NB4 (cell line): ENCODE data around the gene DHPS.
A peak's percentile ranks its signal among the peaks of the same experiment; 100 is the strongest.

Experiments used
- MYC ChIP-seq: IDR thresholded peaks from 2 replicates; pipeline ENCODE4 v1.6.1; 2011; ENCODE audit warnings: low read depth, low read length
- POLR2A ChIP-seq: IDR thresholded peaks from 2 replicates; pipeline ENCODE4 v1.6.1; 2011; ENCODE audit warnings: mild to moderate bottlenecking; ENCODE audit not compliant: insufficient read length; ENCODE audit errors: extremely low read depth

DNA sequence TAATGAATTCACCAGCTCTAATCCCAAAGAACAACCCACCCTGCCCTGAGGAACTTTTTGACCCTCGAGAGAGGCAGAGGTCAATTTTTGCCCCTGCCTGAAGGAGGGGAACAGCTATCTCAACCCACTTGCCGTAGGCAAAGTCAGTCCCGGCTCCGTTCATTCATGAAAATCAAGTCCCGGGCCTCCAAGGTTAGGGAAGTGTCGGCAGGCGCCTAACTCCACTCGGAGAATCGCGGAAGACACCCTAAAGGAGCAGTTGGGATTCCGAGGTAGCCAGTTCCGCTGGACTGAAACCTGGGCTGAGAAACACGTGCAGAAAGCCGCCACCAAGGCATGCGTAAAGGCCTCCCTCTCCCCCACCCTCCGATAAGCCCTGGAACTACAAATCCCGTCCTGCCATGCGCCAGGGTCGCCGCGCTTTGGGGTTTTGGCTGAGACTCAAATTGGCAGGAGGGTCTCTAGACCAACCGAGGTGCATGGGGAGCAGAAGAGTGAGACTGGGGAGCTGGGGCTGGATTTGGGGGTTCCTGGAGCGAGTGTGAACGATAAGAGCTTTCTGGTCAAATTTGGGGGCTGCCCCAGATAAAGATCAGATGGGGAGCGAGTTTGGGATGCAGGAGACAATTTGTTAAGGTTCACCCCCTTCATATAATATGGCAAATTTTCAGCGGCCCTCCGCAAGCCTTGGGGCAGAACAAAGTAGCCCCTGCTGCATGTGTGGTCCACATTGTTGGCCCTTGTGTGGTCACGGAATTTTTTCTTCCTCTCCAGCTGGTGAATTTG, 42.2 kb upstream of the DHPS start, which contains the start of gene TNPO2:
- peak; percentile 99 for TF ChIP-seq MYC
- peak; percentile 72 for TF ChIP-seq POLR2A
